Liver (tissue), 9 donors: Measurements from ENCODE around the gene XPNPEP1. TPM values are rescaled to one million over a fixed set of nuclear protein-coding genes. Genes with fewer than 3 reads are reported as not detected.

Experiments
- DNase-seq: peaks from one replicate; pipeline ENCODE4 v3.0.0-alpha.2; 2017; ENCODE audit warnings: low spot score
- H3K27ac ChIP-seq, 2 donors: one replicate each; pipeline ENCODE4 v1.7.0; 2013; ENCODE audit warnings: inconsistent platforms in 2 of 2, low read length in 2 of 2, control low read depth in 1 of 2, low read depth in 1 of 2, mild to moderate bottlenecking in 1 of 2
- H3K27me3 ChIP-seq, 4 donors: one replicate each; pipeline versions ENCODE4 v1.6.1 to v1.7.0; 2013; ENCODE audit warnings: low read length in 3 of 4, inconsistent platforms in 1 of 4, mild to moderate bottlenecking in 1 of 4, moderate library complexity in 1 of 4; ENCODE audit not compliant: control insufficient read depth in 4 of 4, insufficient read depth in 4 of 4
- H3K36me3 ChIP-seq, 4 donors: one replicate each; pipeline versions ENCODE4 v1.6.1 to v1.7.0; 2013; ENCODE audit warnings: low read length in 3 of 4, mild to moderate bottlenecking in 3 of 4, low read depth in 1 of 4, moderate library complexity in 1 of 4; ENCODE audit not compliant: control insufficient read depth in 4 of 4, insufficient read depth in 3 of 4
- H3K4me1 ChIP-seq, 4 donors: one replicate each; pipeline versions ENCODE4 v1.6.1 to v1.7.0; 2013; ENCODE audit warnings: low read length in 3 of 4, mild to moderate bottlenecking in 3 of 4, moderate library complexity in 1 of 4; ENCODE audit not compliant: control insufficient read depth in 4 of 4, insufficient read depth in 4 of 4
- H3K4me3 ChIP-seq, 3 donors: one replicate each; pipeline versions ENCODE4 v1.6.1 to v1.7.0; 2013; ENCODE audit warnings: low read length in 3 of 3, control low read depth in 1 of 3, low read depth in 1 of 3, mild to moderate bottlenecking in 1 of 3
- H3K9ac ChIP-seq, 2 donors: one replicate each; pipeline ENCODE4 v1.7.0; 2013; ENCODE audit warnings: low read length in 2 of 2, mild to moderate bottlenecking in 2 of 2, moderate library complexity in 2 of 2, control low read depth in 1 of 2, low read depth in 1 of 2
- H3K9me3 ChIP-seq, 4 donors: one replicate each; pipeline versions ENCODE4 v1.6.1 to v1.7.0; 2013; ENCODE audit warnings: low read length in 3 of 4; ENCODE audit not compliant: control insufficient read depth in 4 of 4
- ATF3 ChIP-seq: IDR thresholded peaks from 2 replicates; pipeline ENCODE4 v1.6.1; 2016; ENCODE audit warnings: antibody characterized with exemption
- CTCF ChIP-seq: fragments of 150-350 bp; IDR thresholded peaks from 2 replicates; pipeline ENCODE4 v1.5.1; 2017; ENCODE audit warnings: improper control_type of control experiment, low read depth, low read length; ENCODE audit not compliant: missing input control
- EGR1 ChIP-seq, 2 donors: IDR thresholded peaks; 2 replicates each; pipeline ENCODE4 v1.6.1; 2016 to 2018; ENCODE audit warnings: antibody characterized with exemption in 2 of 2, low read depth in 2 of 2
- FOXA1 ChIP-seq: IDR thresholded peaks from 2 replicates; pipeline ENCODE4 v1.6.1; 2016; ENCODE audit warnings: antibody characterized with exemption
- FOXA2 ChIP-seq: IDR thresholded peaks from 2 replicates; pipeline ENCODE4 v1.6.1; 2016; ENCODE audit warnings: antibody characterized with exemption
- GABPA ChIP-seq, 2 donors: IDR thresholded peaks in 1 of 2; conservative IDR thresholded peaks in 1 of 2; 2 replicates each; pipeline ENCODE4 v1.6.1; 2016; ENCODE audit warnings: antibody characterized with exemption in 2 of 2, mild to moderate bottlenecking in 1 of 2, moderate library complexity in 1 of 2
- HNF4A ChIP-seq, 2 donors: conservative IDR thresholded peaks; 2 replicates each; pipeline ENCODE4 v1.6.1; 2016; ENCODE audit warnings: antibody characterized with exemption in 2 of 2, mild to moderate bottlenecking in 2 of 2
- HNF4G ChIP-seq: IDR thresholded peaks from 2 replicates; pipeline ENCODE4 v1.6.1; 2016; ENCODE audit warnings: antibody characterized with exemption
- JUND ChIP-seq, 2 donors: IDR thresholded peaks; 2 replicates each; pipeline ENCODE4 v1.6.1; 2016; ENCODE audit warnings: antibody characterized with exemption in 2 of 2
- MAX ChIP-seq: IDR thresholded peaks from 2 replicates; pipeline ENCODE4 v1.6.1; 2016; ENCODE audit warnings: antibody characterized with exemption
- NR2F2 ChIP-seq: IDR thresholded peaks from 2 replicates; pipeline ENCODE4 v1.6.1; 2016; ENCODE audit warnings: antibody characterized with exemption
- RAD21 ChIP-seq, 2 donors: IDR thresholded peaks; 2 replicates each; pipeline ENCODE4 v1.6.1; 2016; ENCODE audit warnings: antibody characterized with exemption in 2 of 2, mild to moderate bottlenecking in 2 of 2
- REST ChIP-seq: IDR thresholded peaks from 2 replicates; pipeline ENCODE4 v1.6.1; 2016; ENCODE audit warnings: antibody characterized with exemption, mild to moderate bottlenecking
- RXRA ChIP-seq, 2 donors: IDR thresholded peaks; 2 replicates each; pipeline ENCODE4 v1.6.1; 2017 to 2018; ENCODE audit warnings: antibody characterized with exemption in 2 of 2, mild to moderate bottlenecking in 1 of 2
- SP1 ChIP-seq: IDR thresholded peaks from 2 replicates; pipeline ENCODE4 v1.6.1; 2018; ENCODE audit warnings: antibody characterized with exemption, mild to moderate bottlenecking
- TAF1 ChIP-seq: conservative IDR thresholded peaks from 2 replicates; pipeline ENCODE4 v1.6.1; 2016; ENCODE audit warnings: antibody characterized with exemption, mild to moderate bottlenecking
- YY1 ChIP-seq: IDR thresholded peaks from 2 replicates; pipeline ENCODE4 v1.6.1; 2016; ENCODE audit warnings: antibody characterized with exemption, mild to moderate bottlenecking
- ZBTB33 ChIP-seq: IDR thresholded peaks from 2 replicates; pipeline ENCODE4 v1.6.1; 2016; ENCODE audit warnings: antibody characterized with exemption
- WGBS: extraction: QIAGEN DNeasy Blood & Tissue Kit; methylation state at CpG from one replicate; pipeline ENCODE4 v1.1.7; 2013; 5-methylcytosine and 5-hydroxymethylcytosine counted together
- polyA plus RNA-seq, 2 donors: library from polyadenylated mRNA; stranded (reverse) in 1 of 2; unstranded in 1 of 2; fragments of 200-250 nt in 1 of 2; fragments of >200 nt in 1 of 2; fragmentation: Nextera tagmentation in 1 of 2; extraction: Ambion mirVana in 1 of 2; gene quantifications; one replicate each; pipeline versions ENCODE4 v1.2.1 to v1.2.3, GENCODE V29; 2013 to 2015
- total RNA-seq, 2 donors: library from RNA; depleted of rRNA; stranded (reverse); fragments of >200 nt; gene quantifications; one replicate each; pipeline ENCODE4 v1.2.3, GENCODE V29; 2014
- donor health status: healthy.
- donor health status: healthy.
- donor health status: healthy.
- donor health status: healthy.
- donor health status: healthy.

XPNPEP1 gene
- total and polyA plus RNA-seq, 4 donors: 9.1 to 38.1 (median 27.3) TPM

- no peaks in the 10 kb centered on the region for H3K27me3 ChIP-seq
- TF ChIP-seq SP1: no peak
- no peak for TF ChIP-seq RXRA (IDR thresholded peaks at IDR 0.05)
- TF ChIP-seq JUND (IDR thresholded peaks at IDR 0.05): no peak
- TF ChIP-seq EGR1 (IDR thresholded peaks at IDR 0.05; ENCODE audit: low read depth in 2 of 2): no peak
- no peak for TF ChIP-seq HNF4G
- no peak for TF ChIP-seq REST
- no peak for TF ChIP-seq RAD21 (IDR thresholded peaks at IDR 0.05)
- TF ChIP-seq ZBTB33: no peak
- no peak for TF ChIP-seq CTCF
- no peak for TF ChIP-seq FOXA1
- TF ChIP-seq NR2F2: no peak
- no peak for TF ChIP-seq ATF3
- TF ChIP-seq TAF1: no peak
- TF ChIP-seq HNF4A (conservative IDR thresholded peaks at IDR 0.05): no peak
- no peak for TF ChIP-seq YY1
- H3K27ac ChIP-seq: no peak overlapping the region
- H3K9ac ChIP-seq: no peak overlapping the region
- H3K4me1 ChIP-seq: no peaks in the 10 kb centered on the region
- H3K36me3 ChIP-seq: no peaks in the 10 kb centered on the region
- H3K9me3 ChIP-seq: no peaks in the 10 kb centered on the region
- WGBS: 73% methylated on average over 3 of the region's 3 CpGs
- DNase-seq: no peak
- no peak overlapping the region for H3K4me3 ChIP-seq
Measured at GRCh38 chr10:109929501-109930219, 6.3 kb upstream of the XPNPEP1 start.

- no peaks in the 10 kb centered on the region for H3K27me3 ChIP-seq
- no peaks in the 10 kb centered on the region for H3K36me3 ChIP-seq
- H3K4me1 ChIP-seq: no peaks in the 10 kb centered on the region
- DNase-seq: no peak
- H3K9ac ChIP-seq: no peak overlapping the region
- H3K9me3 ChIP-seq: no peaks in the 10 kb centered on the region
- 98% methylated on average over 1 of the region's 1 CpG for WGBS
- H3K27ac ChIP-seq: no peak overlapping the region
- no peak overlapping the region for H3K4me3 ChIP-seq
- TF ChIP-seq MAX: no peak
- TF ChIP-seq HNF4G: no peak
- TF ChIP-seq EGR1 (IDR thresholded peaks at IDR 0.05; ENCODE audit: low read depth in 2 of 2): no peak
- no peak for TF ChIP-seq YY1
- TF ChIP-seq RXRA (IDR thresholded peaks at IDR 0.05): no peak
- TF ChIP-seq SP1: no peak
- TF ChIP-seq ATF3: no peak
- TF ChIP-seq GABPA (IDR thresholded peaks at IDR 0.05 in 1 of 2, conservative IDR thresholded peaks at IDR 0.05 in 1 of 2): no peak
- no peak for TF ChIP-seq TAF1
- TF ChIP-seq JUND (IDR thresholded peaks at IDR 0.05): no peak
- TF ChIP-seq FOXA1: no peak
- TF ChIP-seq ZBTB33: no peak
- no peak for TF ChIP-seq FOXA2
- TF ChIP-seq NR2F2: no peak
- TF ChIP-seq CTCF: no peak
- no peak for TF ChIP-seq RAD21 (IDR thresholded peaks at IDR 0.05)
Measured at GRCh38 chr10:109928475-109928891, 5.2 kb upstream of the XPNPEP1 start.
